HepG2 (cell line): ENCODE data around the gene NSL1. TPM values are rescaled to one million over a fixed set of nuclear protein-coding genes. Genes with fewer than 3 reads are reported as not detected.
A peak's percentile ranks its signal among the peaks of the same experiment; 100 is the strongest.

Experiments
- ATAC-seq: fragments of 200-7000 bp; cut with Tn5 transposase; 3 replicates; pipeline ENCODE4 v1.9.1; 2020; ENCODE audit warnings: mild to moderate bottlenecking, moderate library complexity
- Bru-seq: library from RNA; stranded (reverse); fragments of 400-500 nt; gene quantifications from one replicate; lab custom pipeline; 2021; lab: Mats Ljungman, UMichigan
- BruChase-seq, 2 experiments: library from RNA; stranded (reverse); fragments of 400-500 nt; gene quantifications; one replicate each; lab custom pipeline; 2021; lab: Mats Ljungman, UMichigan
- BruUV-seq: library from RNA; stranded (reverse); fragments of 400-500 nt; replicated peaks from 2 replicates; lab custom pipeline; 2021; lab: Mats Ljungman, UMichigan
- CTCF ChIA-PET: fragments of 300-600 bp; formaldehyde crosslinking; extraction: SDS; loops from one replicate; lab custom pipeline; 2021; ENCODE audit warnings: low total read pairs, inconsistent platforms, low intra/inter-chr PET ratio; lab: Yijun Ruan, JAX
- POLR2A ChIA-PET: fragments of 350-600 bp; sonication (Branson Sonifier 250); formaldehyde crosslinking; loops from one replicate; lab custom pipeline; 2020; ENCODE audit warnings: antibody characterized with exemption, inconsistent platforms; lab: Yijun Ruan, JAX
- DNase-seq: peaks from one replicate; pipeline ENCODE4 v3.0.0-alpha.2; 2015; ENCODE audit warnings: low spot score
- FAIRE-seq: peaks from 3 replicates; lab custom pipeline; 2011; peaks lifted over from hg19 to GRCh38; lab: Jason Lieb, UNC
- H2AFZ ChIP-seq: one replicate; pipeline ENCODE4 v1.6.1; 2011; ENCODE audit warnings: low read length, inconsistent platforms
- H3K27ac ChIP-seq: fragments of 300-600 bp; 3 replicates; pipeline ENCODE4 v1.8.0; 2011; ENCODE audit warnings: mixed run types, mild to moderate bottlenecking, mixed read lengths, low read length, inconsistent platforms; ENCODE audit not compliant: insufficient read depth; ENCODE audit errors: extremely low read length
- H3K27me3 ChIP-seq, 2 experiments: fragments of 200-600 bp in 1 of 2; 2 replicates in 1 of 2; 3 replicates in 1 of 2; pipeline versions ENCODE4 v1.6.0 to v1.8.0; 2011; ENCODE audit warnings: low read length in 2 of 2, mild to moderate bottlenecking in 2 of 2, moderate library complexity in 2 of 2, inconsistent platforms in 1 of 2; ENCODE audit not compliant: insufficient read depth in 2 of 2, control insufficient read depth in 1 of 2
- H3K36me3 ChIP-seq, 2 experiments: fragments of 200-600 bp in 1 of 2; replicated peaks in 1 of 2; 2 replicates in 1 of 2; 3 replicates in 1 of 2; pipeline versions ENCODE4 v1.5.1 to v1.8.0; 2011; ENCODE audit warnings: low read length in 2 of 2, inconsistent platforms in 1 of 2; ENCODE audit not compliant: insufficient read depth in 2 of 2, control insufficient read depth in 1 of 2
- H3K4me1 ChIP-seq: 2 replicates; pipeline ENCODE4 v1.5.1; 2012; ENCODE audit warnings: low read length, inconsistent platforms; ENCODE audit not compliant: insufficient read depth
- H3K4me2 ChIP-seq: 2 replicates; pipeline ENCODE4 v1.6.0; 2011; ENCODE audit warnings: low read depth, low read length, inconsistent platforms
- H3K4me3 ChIP-seq, 3 experiments: fragments of 200-600 bp in 1 of 3; sonication (generic), shearing (Covaris generic) in 1 of 3; replicated peaks in 1 of 3; 2 replicates each; pipeline ENCODE4 v1.5.1; 2011 to 2016; ENCODE audit warnings: low read length in 3 of 3, inconsistent platforms in 2 of 3, low read depth in 2 of 3, mild to moderate bottlenecking in 2 of 3, control low read depth in 1 of 3, mixed read lengths in 1 of 3; ENCODE audit not compliant: insufficient read depth in 1 of 3
- H3K79me2 ChIP-seq: one replicate; pipeline ENCODE4 v1.6.1; 2011; ENCODE audit warnings: low read length, inconsistent platforms; ENCODE audit not compliant: insufficient read depth
- H3K9ac ChIP-seq: 2 replicates; pipeline ENCODE4 v1.6.0; 2011; ENCODE audit warnings: mild to moderate bottlenecking, low read depth, low read length, inconsistent platforms; ENCODE audit not compliant: insufficient read depth
- H3K9me3 ChIP-seq: 2 replicates; pipeline ENCODE4 v1.5.1; 2012; ENCODE audit warnings: mild to moderate bottlenecking, low read length
- H4K20me1 ChIP-seq: 2 replicates; pipeline ENCODE4 v1.6.0; 2011; ENCODE audit warnings: inconsistent platforms, mild to moderate bottlenecking, low read length, moderate library complexity; ENCODE audit not compliant: insufficient read depth
- ARID5B ChIP-seq: IDR thresholded peaks from 2 replicates; pipeline ENCODE4 v1.4.0; 2020; ENCODE audit warnings: mild to moderate bottlenecking, missing genetic modification reagents
- E2F1 ChIP-seq: sonication (generic); formaldehyde crosslinking; IDR thresholded peaks from 2 replicates; pipeline ENCODE4 v1.5.0; 2020; ENCODE audit warnings: missing genetic modification reagents
- FOXA1 ChIP-seq, 2 experiments: fragments of 450-650 bp in 1 of 2; sonication (generic) in 1 of 2; formaldehyde crosslinking in 1 of 2; IDR thresholded peaks; 2 replicates each; pipeline versions ENCODE4 v1.4.0 to v1.6.1; 2016 to 2020; ENCODE audit warnings: missing genetic modification reagents in 1 of 2
- KAT2B ChIP-seq: fragments of 150-350 bp; IDR thresholded peaks from 2 replicates; pipeline ENCODE4 v1.6.1; 2014; ENCODE audit warnings: low read depth, low read length, borderline replicate concordance
- SP1 ChIP-seq, 2 experiments: fragments of 450-650 bp in 1 of 2; sonication (generic) in 1 of 2; formaldehyde crosslinking in 1 of 2; IDR thresholded peaks; 2 replicates each; pipeline versions ENCODE4 v1.4.0 to v1.6.1; 2016 to 2020; ENCODE audit warnings: missing genetic modification reagents in 1 of 2
- ZNF3 ChIP-seq: IDR thresholded peaks from 2 replicates; pipeline ENCODE4 v1.7.0; 2017; ENCODE audit warnings: inconsistent platforms
- ZNF468 ChIP-seq: sonication (generic); formaldehyde crosslinking; IDR thresholded peaks from 2 replicates; pipeline ENCODE4 v1.8.0; 2022; ENCODE audit warnings: mild to moderate bottlenecking, moderate library complexity, missing genetic modification reagents
- ZNF574 ChIP-seq: sonication (generic); formaldehyde crosslinking; IDR thresholded peaks from 2 replicates; pipeline ENCODE4 v1.4.0; 2020; ENCODE audit warnings: missing genetic modification reagents
- WGBS: methylation state at CpG from one replicate; pipeline ENCODE4 v1.1.6; 2017; ENCODE audit warnings: low lambda C conversion rate; 5-methylcytosine and 5-hydroxymethylcytosine counted together
- in situ Hi-C: cut with HindIII; loops from 2 replicates; pipeline ENCODE4 v1.10.0; 2017; ENCODE audit warnings: low pct_unique_long_range_greater_than_20kb; ENCODE audit not compliant: extremely low pct_ligation_motif_present
- intact Hi-C: fragments of 100-400 bp; cut with micrococcal nuclease; formaldehyde crosslinking; loops from one replicate; pipeline ENCODE4 v1.10.0; 2022; ENCODE audit not compliant: unreplicated experiment
- long read RNA-seq, 2 experiments: library from RNA in 1 of 2; library from polyadenylated mRNA in 1 of 2; stranded (forward) in 1 of 2; unstranded in 1 of 2; transcript quantifications; one replicate each; pipeline ENCODE4 v2.0.0, GENCODE V29; 2019 to 2022
- polyA minus RNA-seq, 3 experiments: library from RNA; depleted of rRNA, polyadenylated mRNA; stranded (reverse); fragments of >200 nt; gene quantifications; 2 replicates each; pipeline ENCODE4 v1.2.3, GENCODE V29; 2011; ENCODE audit warnings: low replicate concordance in 1 of 3
- polyA plus RNA-seq, 8 experiments: library from polyadenylated mRNA; depleted of rRNA in 3 of 8; stranded (reverse) in 7 of 8; unstranded in 1 of 8; fragments of >200 nt; fragmentation: Illumina TruSeq in 4 of 8; extraction: Trizol in 4 of 8; gene quantifications; 2 replicates each; pipeline versions ENCODE4 v1.2.1 to v1.2.3, GENCODE V29; 2011 to 2016; ENCODE audit warnings: low read depth in 4 of 8, missing spikeins in 1 of 8, mixed read lengths in 1 of 8; ENCODE audit not compliant: insufficient read depth in 1 of 8
- total RNA-seq, 5 experiments: library from RNA; depleted of rRNA; stranded (reverse); fragments of >200 nt; fragmentation: Illumina TruSeq; extraction: Trizol; gene quantifications; 2 replicates each; pipeline ENCODE4 v1.2.3, GENCODE V29; 2016; ENCODE audit warnings: low read depth in 1 of 5

The NSL1 gene
- 77.4 and 119 TPM in 2 replicates for total RNA-seq (2016; rRNA removed; fragmentation: Illumina TruSeq; extraction: Trizol)
- total RNA-seq (2016; cell fraction: cytosol; rRNA removed; fragmentation: Illumina TruSeq; extraction: Trizol; ENCODE audit: low read depth), result 16.8 and 20.7 TPM in 2 replicates
- total RNA-seq (2016; cell fraction: insoluble cytoplasmic fraction; rRNA removed; fragmentation: Illumina TruSeq; extraction: Trizol), result 80.4 and 129 TPM in 2 replicates
- total RNA-seq (2016; cell fraction: membrane; rRNA removed; fragmentation: Illumina TruSeq; extraction: Trizol), result 30.7 and 36.3 TPM in 2 replicates
- total RNA-seq (2016; cell fraction: nucleus; rRNA removed; fragmentation: Illumina TruSeq; extraction: Trizol), result 44.8 and 46.6 TPM in 2 replicates
- polyA plus RNA-seq (2011; rRNA removed), result 26.4 and 34.5 TPM in 2 replicates
- polyA plus RNA-seq (2011; cell fraction: cytosol; rRNA removed), result 24.3 and 36.8 TPM in 2 replicates
- polyA plus RNA-seq (2011; cell fraction: nucleus; rRNA removed), result 20.4 and 20.6 TPM in 2 replicates
- polyA plus RNA-seq (2012), result 22.1 and 33.9 TPM in 2 replicates
- polyA plus RNA-seq (2016; cell fraction: cytosol; fragmentation: Illumina TruSeq; extraction: Trizol; ENCODE audit: low read depth), result 8.7 and 9.3 TPM in 2 replicates
- polyA plus RNA-seq (2016; cell fraction: insoluble cytoplasmic fraction; fragmentation: Illumina TruSeq; extraction: Trizol; ENCODE audit: low read depth), result 103 and 108 TPM in 2 replicates
- 15.8 and 17.8 TPM in 2 replicates for polyA plus RNA-seq (2016; cell fraction: membrane; fragmentation: Illumina TruSeq; extraction: Trizol; ENCODE audit: low read depth)
- polyA plus RNA-seq (2016; cell fraction: nucleus; fragmentation: Illumina TruSeq; extraction: Trizol; ENCODE audit: insufficient read depth, low read depth), result 38.2 and 40.5 TPM in 2 replicates
- polyA minus RNA-seq (2011; rRNA and poly(A)+ RNA removed; ENCODE audit: low replicate concordance), result 15.7 and 18.6 TPM in 2 replicates
- 20.8 and 22.2 TPM in 2 replicates for polyA minus RNA-seq (2011; cell fraction: cytosol; rRNA and poly(A)+ RNA removed)
- 49.3 and 52.6 TPM in 2 replicates for polyA minus RNA-seq (2011; cell fraction: nucleus; rRNA and poly(A)+ RNA removed)
- percentile 81 among the genes with signal in this experiment for Bru-seq, nascent RNA
- BruChase-seq, experiment 1, labeled RNA remaining after a 6-hour chase, result percentile 82 among the genes with signal in this experiment
- BruChase-seq, experiment 2, labeled RNA remaining after a 2-hour chase, result percentile 88 among the genes with signal in this experiment
- long read RNA-seq, experiment 1, transcript NSL1-202 (6 exons, 2,317 nt), result major isoform, 52 of 69 reads
- long read RNA-seq, experiment 1, partial matches to known transcripts, result 1 of 69 reads
- long read RNA-seq, experiment 1, other reads (novel, unspliced or antisense), result 6 of 69 reads
- long read RNA-seq, experiment 2, transcript NSL1-202 (6 exons, 2,317 nt), result major isoform, 17 of 28 reads
- long read RNA-seq, experiment 2, partial matches to known transcripts, result 0 of 28 reads
- long read RNA-seq, experiment 2, other reads (novel, unspliced or antisense), result 10 of 28 reads

- H3K9me3 ChIP-seq, result no peaks in the 10 kb centered on the region
- peak within 1 kb of the TSS; percentile 100 for H3K27ac ChIP-seq
- intact Hi-C loops (loop anchor here (1.0 to 5.0 kb wide), 3 partner anchors 24 to 205 kb away; no protein-coding TSS in a partner anchor), in situ Hi-C loops (no loop called here)
- peaks cover 66% of the 10 kb centered on the region for H3K4me1 ChIP-seq
- H3K4me3 ChIP-seq, result peak within 1 kb of the TSS; percentile 88 to 92 (median 88)
- CTCF ChIA-PET, result no interaction called here
- DNase-seq, result peak; percentile 93
- 2% methylated on average over 18 of the region's 46 CpGs for WGBS
- POLR2A ChIA-PET, result interaction anchor here (0.5 to 5.9 kb wide), 19 partner anchors 9 to 756 kb away, joined by 3 to 80 read pairs (median 4); partner anchors contain the start of genes DTL, FLVCR1 and INTS7
- H3K4me2 ChIP-seq, result peak within 1 kb of the TSS; percentile 93
- FAIRE-seq, result peak; percentile 54
- peak within 1 kb of the TSS; percentile 95 for H3K9ac ChIP-seq
- H2AFZ ChIP-seq, result peak within 1 kb of the TSS; percentile 29
- peaks cover 31% of the 10 kb centered on the region for H3K79me2 ChIP-seq
- no peaks in the 10 kb centered on the region; the same call in 1 of the 2 replicates for H4K20me1 ChIP-seq
- peaks cover 1 to 7% of the 10 kb centered on the region in 2 experiments; a peak in 3 of 5 replicates for H3K36me3 ChIP-seq
- peak; percentile 99 for ATAC-seq
- BruUV-seq, result TSS peak; percentile 91
- H3K27me3 ChIP-seq, result no peaks in the 10 kb centered on the region; a peak in 1 of 5 replicates
- TF ChIP-seq KAT2B (no peak), E2F1 (peak; percentile 80), ZNF468 (CRISPR knock-in tag) (0 out of 2 replicates have a peak, but pooled peaks have one; percentile 27), ZNF3 (CRISPR knock-in tag) (no peak), SP1 (IDR thresholded peaks at IDR 0.05) (no peak), SP1 (CRISPR knock-in tag; IDR thresholded peaks at IDR 0.05) (peak; percentile 88), ARID5B (CRISPR knock-in tag) (peak; percentile 88), ZNF574 (CRISPR knock-in tag) (peak; percentile 96), FOXA1 (IDR thresholded peaks at IDR 0.05) (no peak), FOXA1 (CRISPR knock-in tag; IDR thresholded peaks at IDR 0.05) (peak; percentile 52)
Measured at GRCh38 chr1:212791676-212792395, at the start of gene NSL1, which contains the start of gene TATDN3. Gene NSL1, minus strand, starts transcription at chr1:212791777. Its CDS starts 14 bp downstream, at chr1:212791763. Gene TATDN3, plus strand, starts transcription at chr1:212791894. Its CDS starts 28 bp downstream, at chr1:212791922.
